ENCODE data around the gene PLEKHB2. TPM values are rescaled to one million over a fixed set of nuclear protein-coding genes. Genes with fewer than 3 reads are reported as not detected.

Gene PLEKHB2
- polyA plus RNA-seq, 1 of the 3 experiments (the other 2 are of a cell fraction): 105 TPM

GRCh38 chr2:131092458-131093005, 12.6 kb upstream of the PLEKHB2 start:
- H3K79me2 ChIP-seq (ENCODE audit: insufficient read depth): peaks cover 54% of the 10 kb centered on the region
- 3% methylated on average over 14 of the region's 26 CpGs for WGBS (ENCODE audit: low lambda C conversion rate)
- no peak overlapping the region for H2AFZ ChIP-seq (ENCODE audit: low read depth)
- peaks cover 15% of the 10 kb centered on the region for H3F3A ChIP-seq (replicated peaks; ENCODE audit: insufficient read depth)
- peaks cover 48% of the 10 kb centered on the region for H4K20me1 ChIP-seq (ENCODE audit: insufficient read depth)
- no peaks in the 10 kb centered on the region for H3K9me3 ChIP-seq
- no peaks in the 10 kb centered on the region for H3K27me3 ChIP-seq (ENCODE audit: insufficient read depth)
- H3K9me2 ChIP-seq: no peaks in the 10 kb centered on the region
- H3K9ac ChIP-seq: peak overlapping the region; percentile 89
- CTCF ChIA-PET: interaction anchor here (0.7 kb wide), 1 partner anchor 55 kb away, joined by 3 read pairs; no protein-coding TSS in a partner anchor
- 0 out of 2 replicates have a peak, but pooled peaks have one; percentile 0 for TF ChIP-seq POLR2AphosphoS5 (IDR thresholded peaks at IDR 0.05; ENCODE audit: low read depth, low read length)
- no peak for TF ChIP-seq MEF2A (IDR thresholded peaks at IDR 0.05; ENCODE audit: borderline replicate concordance, low read depth)
- H3K4me2 ChIP-seq: peak overlapping the region; percentile 87
- POLR2A ChIA-PET: interaction anchor here (0.8 to 1.2 kb wide), 4 partner anchors 11 to 46 kb away, joined by 3 to 4 read pairs (median 3); partner anchors contain the start of gene PLEKHB2
- peak overlapping the region; percentile 69 to 90 for H3K4me3 ChIP-seq (ENCODE audit: low read depth in 2 of 2, low read length in 1 of 2)
- no peak for DNase-seq
- 0 out of 4 replicates have a peak, but pooled peaks cover 0 to 3% of the 10 kb centered on the region in 2 experiments for H3K4me1 ChIP-seq (ENCODE audit: control insufficient read depth in 1 of 2, insufficient read depth in 2 of 2, low read depth in 1 of 2, low read length in 1 of 2)
- H3K36me3 ChIP-seq (replicated peaks in 1 of 2; ENCODE audit: control insufficient read depth in 1 of 2, insufficient read depth in 2 of 2, low read length in 1 of 2): peaks cover 1 to 30% of the 10 kb centered on the region in 2 experiments
- peak overlapping the region; percentile 80 to 91 for H3K27ac ChIP-seq (ENCODE audit: low read depth in 2 of 2, low read length in 1 of 2)

- CTCF ChIA-PET: interaction anchor here (0.7 kb wide), 1 partner anchor 55 kb away, joined by 3 read pairs; no protein-coding TSS in a partner anchor
- peaks cover 11% of the 10 kb centered on the region for H3F3A ChIP-seq (replicated peaks; ENCODE audit: insufficient read depth)
- no peaks in the 10 kb centered on the region for H3K9me3 ChIP-seq
- peak within 1 kb of the TSS; percentile 85 for H2AFZ ChIP-seq (ENCODE audit: low read depth)
- no peaks in the 10 kb centered on the region for H3K27me3 ChIP-seq (ENCODE audit: insufficient read depth)
- H3K79me2 ChIP-seq (ENCODE audit: insufficient read depth): peaks cover 47% of the 10 kb centered on the region
- no peaks in the 10 kb centered on the region for H3K9me2 ChIP-seq
- WGBS (ENCODE audit: low lambda C conversion rate): 0% methylated on average over 11 of the region's 107 CpGs
- peak within 1 kb of the TSS; percentile 80 to 91 for H3K27ac ChIP-seq (ENCODE audit: low read depth in 2 of 2, low read length in 1 of 2)
- H3K9ac ChIP-seq: peak within 1 kb of the TSS; percentile 89
- H4K20me1 ChIP-seq (ENCODE audit: insufficient read depth): peaks cover 42% of the 10 kb centered on the region
- TF ChIP-seq REST (IDR thresholded peaks at IDR 0.05; ENCODE audit: low read depth, low read length) (0 out of 2 replicates have a peak, but pooled peaks have one; percentile 7), POLR2AphosphoS5 (IDR thresholded peaks at IDR 0.05; ENCODE audit: low read depth, low read length) (peak; percentile 88), EP300 (IDR thresholded peaks at IDR 0.05; ENCODE audit: borderline replicate concordance in 1 of 2, low read depth in 1 of 2, low read length in 1 of 2) (no peak), NRF1 (IDR thresholded peaks at IDR 0.05; ENCODE audit: low read depth, low read length) (peak; percentile 62), MEF2A (IDR thresholded peaks at IDR 0.05; ENCODE audit: borderline replicate concordance, low read depth) (no peak), JUND (IDR thresholded peaks at IDR 0.05) (no peak), CHD2 (IDR thresholded peaks at IDR 0.05; ENCODE audit: low read length, partially characterized antibody) (no peak), RFX5 (IDR thresholded peaks at IDR 0.05; ENCODE audit: low read length) (no peak), GATA2 (CRISPR knock-in tag; IDR thresholded peaks at IDR 0.05) (no peak), GABPA (IDR thresholded peaks at IDR 0.05; ENCODE audit: low read depth) (peak; percentile 70), YY1 (IDR thresholded peaks at IDR 0.05; ENCODE audit: low read depth) (no peak), TAF1 (IDR thresholded peaks at IDR 0.05; ENCODE audit: borderline replicate concordance, low read depth, low read length) (peak; percentile 48; the same call in 1 of the 2 replicates), ELF1 (IDR thresholded peaks at IDR 0.05) (peak; percentile 13; the same call in 1 of the 2 replicates), FOXJ3 (CRISPR knock-in tag; IDR thresholded peaks at IDR 0.05) (no peak), TEAD4 (IDR thresholded peaks at IDR 0.05; ENCODE audit: borderline replicate concordance, insufficient read depth) (no peak), IRF3 (IDR thresholded peaks at IDR 0.05; ENCODE audit: low read depth, low read length) (no peak)
- TF ChIP-seq, protein P1, sequence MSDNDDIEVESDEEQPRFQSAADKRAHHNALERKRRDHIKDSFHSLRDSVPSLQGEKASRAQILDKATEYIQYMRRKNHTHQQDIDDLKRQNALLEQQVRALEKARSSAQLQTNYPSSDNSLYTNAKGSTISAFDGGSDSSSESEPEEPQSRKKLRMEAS (IDR thresholded peaks at IDR 0.05; ENCODE audit: low read depth): peak; percentile 9; the same call in 1 of the 2 replicates
- TF ChIP-seq, protein P2, sequence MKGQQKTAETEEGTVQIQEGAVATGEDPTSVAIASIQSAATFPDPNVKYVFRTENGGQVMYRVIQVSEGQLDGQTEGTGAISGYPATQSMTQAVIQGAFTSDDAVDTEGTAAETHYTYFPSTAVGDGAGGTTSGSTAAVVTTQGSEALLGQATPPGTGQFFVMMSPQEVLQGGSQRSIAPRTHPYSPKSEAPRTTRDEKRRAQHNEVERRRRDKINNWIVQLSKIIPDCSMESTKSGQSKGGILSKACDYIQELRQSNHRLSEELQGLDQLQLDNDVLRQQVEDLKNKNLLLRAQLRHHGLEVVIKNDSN (IDR thresholded peaks at IDR 0.05; ENCODE audit: borderline replicate concordance, low read depth): peak; percentile 93
- POLR2A ChIA-PET: interaction anchor here (0.7 to 1.2 kb wide), 6 partner anchors 10 to 72 kb away, joined by 3 to 7 read pairs (median 4); partner anchors contain the start of gene PLEKHB2
- 0 out of 4 replicates have a peak, but pooled peaks cover 0 to 3% of the 10 kb centered on the region in 2 experiments for H3K4me1 ChIP-seq (ENCODE audit: control insufficient read depth in 1 of 2, insufficient read depth in 2 of 2, low read depth in 1 of 2, low read length in 1 of 2)
- H3K36me3 ChIP-seq (replicated peaks in 1 of 2; ENCODE audit: control insufficient read depth in 1 of 2, insufficient read depth in 2 of 2, low read length in 1 of 2): peaks cover 0 to 24% of the 10 kb centered on the region in 2 experiments
- DNase-seq: peak; percentile 96
- peak within 1 kb of the TSS; percentile 87 for H3K4me2 ChIP-seq
- H3K4me3 ChIP-seq (ENCODE audit: low read depth in 2 of 2, low read length in 1 of 2): peak within 1 kb of the TSS; percentile 69 to 90
Observed at GRCh38 chr2:131093006-131093695, 12.0 kb upstream of the PLEKHB2 start, which contains the start of gene FAM168B. TSS of gene FAM168B (minus strand) at chr2:131093460. CDS start at chr2:131082646, 10,814 bp downstream.
